Testis (tissue), 3 donors: ENCODE measurements around the gene EME1. TPM values are rescaled to one million over a fixed set of nuclear protein-coding genes. Genes with fewer than 3 reads are reported as not detected.

Source experiments
- DNase-seq: peaks from one replicate; pipeline ENCODE4 v3.0.0-alpha.2; 2019
- H3K27ac ChIP-seq, 2 donors: fragments of 200-600 bp; sonication (generic); one replicate each; pipeline ENCODE4 v1.5.1; 2019
- H3K27me3 ChIP-seq: fragments of 200-600 bp; sonication (generic); one replicate; pipeline ENCODE4 v1.5.1; 2019
- H3K36me3 ChIP-seq: fragments of 200-600 bp; sonication (generic); one replicate; pipeline ENCODE4 v1.5.1; 2017; ENCODE audit warnings: low read depth; ENCODE audit errors: missing control alignments
- H3K4me1 ChIP-seq: fragments of 200-600 bp; sonication (generic); one replicate; pipeline ENCODE4 v1.5.1; 2019
- H3K4me3 ChIP-seq, 2 donors: fragments of 200-600 bp; sonication (generic); one replicate each; pipeline ENCODE4 v1.5.1; 2017 to 2019
- H3K9me3 ChIP-seq: fragments of 200-600 bp; sonication (generic); one replicate; pipeline ENCODE4 v1.5.1; 2017
- POLR2A ChIP-seq: fragments of 450-650 bp; IDR thresholded peaks from one replicate; pipeline ENCODE4 v1.6.1; 2017; ENCODE audit warnings: antibody characterized with exemption, mild to moderate bottlenecking, moderate library complexity
- WGBS, 2 donors: methylation state at CpG; one replicate each; pipeline ENCODE4 v1.1.5; 2018; 5-methylcytosine and 5-hydroxymethylcytosine counted together
- intact Hi-C: fragments of 100-400 bp; cut with DNase I; formaldehyde crosslinking; loops from one replicate; pipeline ENCODE4 v1.15.1; 2023; ENCODE audit warnings: low total_unique reads
- polyA plus RNA-seq: library from polyadenylated mRNA; stranded (reverse); fragments of 350-450 nt; fragmentation: Illumina TruSeq; extraction: RNeasy Lipid Tissue Mini Kit (QIAGEN cat#74804); gene quantifications from one replicate; pipeline ENCODE4 v1.2.3, GENCODE V29; 2014; ENCODE audit warnings: low read depth, low replicate concordance; ENCODE audit not compliant: insufficient read depth
- total RNA-seq, 2 donors: library from RNA; depleted of rRNA; stranded (reverse); fragments of >200 nt; gene quantifications; one replicate each; pipeline ENCODE4 v1.2.3, GENCODE V29; 2016
- TF ChIP-seq, protein P1 (sequence below), 3 experiments: fragments of 450-650 bp in 2 of 3; fragments of 200-600 bp in 1 of 3; sonication (generic) in 1 of 3; IDR thresholded peaks; one replicate each; pipeline ENCODE4 v1.5.1; 2016 to 2019; ENCODE audit warnings: antibody characterized with exemption in 3 of 3, mild to moderate bottlenecking in 2 of 3, moderate library complexity in 1 of 3

Gene EME1
- total and polyA plus RNA-seq, 3 donors from 2014 or later: 15.6 to 22.8 (median 19.3) TPM

DNA sequence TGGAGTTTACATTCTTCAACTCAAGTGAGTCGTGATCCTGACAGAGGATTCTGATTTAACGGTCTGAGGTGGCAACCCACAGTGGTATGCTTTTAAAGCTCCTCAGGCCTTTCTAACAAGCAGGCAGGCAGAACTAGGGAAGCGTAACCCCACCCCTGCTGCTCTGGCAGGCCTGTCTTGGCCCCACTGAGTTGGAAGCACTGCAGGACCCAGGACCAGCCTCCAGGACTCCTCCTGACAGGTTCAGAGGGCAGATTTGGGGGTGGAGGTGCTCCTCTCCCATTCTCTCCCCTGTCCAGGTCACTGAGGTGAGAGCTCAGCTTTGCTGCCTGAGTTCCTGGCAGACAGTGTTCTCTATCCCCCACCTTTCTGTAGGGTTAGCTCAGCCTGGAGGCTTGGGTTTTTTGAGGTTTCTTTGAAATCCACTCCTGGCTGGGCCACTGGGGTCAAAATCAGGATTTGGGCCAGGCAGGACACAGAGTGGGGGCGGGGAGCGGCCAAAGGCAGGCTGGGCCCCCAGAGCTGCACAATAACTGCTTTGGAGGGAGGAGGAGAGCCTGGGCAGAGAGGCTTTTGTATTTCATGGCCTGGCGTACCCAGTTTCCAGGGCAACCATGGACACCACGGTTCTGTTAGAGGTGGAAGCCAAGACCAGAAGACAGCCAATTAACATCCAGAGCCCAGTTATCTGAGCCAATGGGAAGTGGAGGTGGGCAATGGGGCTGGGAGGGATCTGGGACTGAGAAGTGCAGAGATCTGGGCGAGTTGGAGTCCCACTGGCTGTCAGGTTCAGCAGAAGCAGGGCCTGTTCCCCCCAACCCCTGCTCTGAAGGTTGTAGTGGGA is 9.6 kb upstream of the EME1 start:
- Histone ChIP-seq H3K9me3 (no peaks in the 10 kb centered on the region), H3K36me3 (no peaks in the 10 kb centered on the region), H3K27ac (no peak overlapping the region), H3K4me1 (peaks cover 32% of the 10 kb centered on the region), H3K27me3 (no peaks in the 10 kb centered on the region), H3K4me3 (no peak overlapping the region)
- 58 to 75% methylated on average over 5 to 8 of the region's 8 CpGs for WGBS, 2 donors
- TF ChIP-seq POLR2A: no peak
- TF ChIP-seq, protein P1, sequence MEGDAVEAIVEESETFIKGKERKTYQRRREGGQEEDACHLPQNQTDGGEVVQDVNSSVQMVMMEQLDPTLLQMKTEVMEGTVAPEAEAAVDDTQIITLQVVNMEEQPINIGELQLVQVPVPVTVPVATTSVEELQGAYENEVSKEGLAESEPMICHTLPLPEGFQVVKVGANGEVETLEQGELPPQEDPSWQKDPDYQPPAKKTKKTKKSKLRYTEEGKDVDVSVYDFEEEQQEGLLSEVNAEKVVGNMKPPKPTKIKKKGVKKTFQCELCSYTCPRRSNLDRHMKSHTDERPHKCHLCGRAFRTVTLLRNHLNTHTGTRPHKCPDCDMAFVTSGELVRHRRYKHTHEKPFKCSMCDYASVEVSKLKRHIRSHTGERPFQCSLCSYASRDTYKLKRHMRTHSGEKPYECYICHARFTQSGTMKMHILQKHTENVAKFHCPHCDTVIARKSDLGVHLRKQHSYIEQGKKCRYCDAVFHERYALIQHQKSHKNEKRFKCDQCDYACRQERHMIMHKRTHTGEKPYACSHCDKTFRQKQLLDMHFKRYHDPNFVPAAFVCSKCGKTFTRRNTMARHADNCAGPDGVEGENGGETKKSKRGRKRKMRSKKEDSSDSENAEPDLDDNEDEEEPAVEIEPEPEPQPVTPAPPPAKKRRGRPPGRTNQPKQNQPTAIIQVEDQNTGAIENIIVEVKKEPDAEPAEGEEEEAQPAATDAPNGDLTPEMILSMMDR (IDR thresholded peaks at IDR 0.05): no peak
- DNase-seq: peak; percentile 65
- intact Hi-C loops: no loop called here

DNA sequence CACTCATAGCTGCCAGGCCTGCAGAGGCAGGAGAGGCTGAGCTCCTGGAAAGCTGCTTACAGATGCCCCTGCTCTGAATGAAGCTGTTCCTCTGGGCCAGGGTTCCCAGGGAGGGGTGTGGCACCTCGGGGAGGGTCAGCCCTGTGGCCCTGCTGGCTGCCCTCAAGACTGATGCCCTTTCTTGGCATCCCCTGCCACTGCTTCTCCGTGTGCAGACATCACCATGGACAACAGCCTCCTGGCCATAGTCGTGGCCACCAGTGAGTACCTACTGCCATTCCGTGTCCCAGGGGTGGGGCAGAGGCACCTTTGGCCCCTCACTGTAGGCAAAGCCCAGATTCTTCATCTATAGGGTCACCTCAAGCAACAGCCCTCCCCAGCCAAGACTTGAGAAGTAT is 9.0 kb upstream of the EME1 start:
- Histone ChIP-seq H3K27me3 (no peaks in the 10 kb centered on the region), H3K9me3 (no peaks in the 10 kb centered on the region), H3K4me1 (peaks cover 27% of the 10 kb centered on the region), H3K27ac (no peak overlapping the region), H3K36me3 (no peaks in the 10 kb centered on the region), H3K4me3 (no peak overlapping the region)
- DNase-seq: no peak
- 60 to 72% methylated on average over 2 to 4 of the region's 4 CpGs for WGBS, 2 donors
- no peak for TF ChIP-seq POLR2A
- TF ChIP-seq, protein P1 (IDR thresholded peaks at IDR 0.05): no peak
- intact Hi-C loops: no loop called here

DNA sequence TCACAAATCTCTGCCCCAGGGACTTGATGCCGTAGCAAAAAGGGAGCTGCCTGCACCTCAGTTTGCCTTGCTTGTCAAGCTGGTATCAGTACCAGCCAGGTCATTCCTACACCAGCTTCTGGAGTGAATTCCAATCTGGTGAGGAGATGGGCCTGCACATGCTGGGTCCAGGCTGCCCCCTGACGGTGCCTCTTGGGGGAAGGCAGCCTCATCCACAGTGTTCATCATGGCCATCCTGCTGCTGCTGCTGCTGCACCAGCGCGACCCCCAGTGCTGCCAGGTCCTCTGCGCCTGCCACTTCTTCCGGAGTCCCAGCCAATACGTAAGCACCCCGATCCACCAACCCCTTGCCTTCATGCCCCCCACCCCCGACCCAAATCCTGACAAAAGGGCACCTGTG is 8.3 kb upstream of the EME1 start:
- Histone ChIP-seq H3K4me3 (no peak overlapping the region), H3K9me3 (no peaks in the 10 kb centered on the region), H3K36me3 (no peaks in the 10 kb centered on the region), H3K27ac (no peak overlapping the region), H3K4me1 (peaks cover 20% of the 10 kb centered on the region), H3K27me3 (no peaks in the 10 kb centered on the region)
- WGBS, 2 donors: 83 to 100% methylated on average over 1 to 9 of the region's 9 CpGs
- DNase-seq: no peak
- no peak for TF ChIP-seq POLR2A
- TF ChIP-seq, protein P1 (IDR thresholded peaks at IDR 0.05): no peak
- intact Hi-C loops: no loop called here

DNA sequence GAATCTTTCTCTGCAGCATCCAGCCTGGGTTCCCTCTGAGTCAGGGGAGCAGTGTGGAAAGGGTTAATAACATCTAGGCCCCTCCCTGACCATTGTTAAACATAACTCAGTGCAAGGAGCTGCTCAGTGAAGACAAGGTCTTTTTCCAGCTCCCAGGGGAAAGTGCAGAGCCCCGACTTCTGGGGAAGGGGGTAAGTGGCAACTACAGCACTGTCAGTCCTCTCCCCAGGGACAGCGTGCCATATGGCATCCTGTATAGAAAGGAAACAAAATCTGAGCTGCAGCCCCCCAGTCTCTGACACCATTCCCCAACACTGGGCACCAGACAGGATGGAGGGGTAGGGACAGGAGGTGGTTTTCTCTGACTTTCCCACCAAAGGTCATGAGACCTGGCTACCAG is 7.9 kb upstream of the EME1 start:
- no peaks in the 10 kb centered on the region for H3K9me3 ChIP-seq
- no peaks in the 10 kb centered on the region for H3K36me3 ChIP-seq
- intact Hi-C loops: no loop called here
- TF ChIP-seq, protein P1 (IDR thresholded peaks at IDR 0.05): no peak
- TF ChIP-seq POLR2A: no peak
- no peak overlapping the region for H3K27ac ChIP-seq
- peaks cover 16% of the 10 kb centered on the region for H3K4me1 ChIP-seq
- H3K27me3 ChIP-seq: no peaks in the 10 kb centered on the region
- no peak for DNase-seq
- 65% methylated on average over 2 of the region's 2 CpGs; no CpG with 5 or more reads in 1 of the 2 donors for WGBS, 2 donors
- no peak overlapping the region for H3K4me3 ChIP-seq
